ENCODE measurements around the gene SLC34A3.

SLC34A3 gene

GRCh38 chr9:137277329-137278041 is 46.8 kb downstream of the SLC34A3 start, which contains the start of gene TOR4A:
TSS of gene TOR4A (plus strand) at chr9:137277726. CDS start at chr9:137278690, 964 bp downstream.
- H3K27me3 ChIP-seq (ENCODE audit: control insufficient read depth in 1 of 2, insufficient read depth in 2 of 2, low read length in 2 of 2): no peaks in the 10 kb centered on the region

GRCh38 chr9:137278061-137278701 is 47.5 kb downstream of the SLC34A3 start:
- H3K9ac ChIP-seq (ENCODE audit: low read depth in 1 of 2, low read length in 2 of 2): peak overlapping the region; percentile 87 to 93
- H3K4me3 ChIP-seq (ENCODE audit: low read depth in 1 of 2, low read length in 2 of 2): peak overlapping the region; percentile 78 to 81
- H3K27me3 ChIP-seq (ENCODE audit: control insufficient read depth in 1 of 2, insufficient read depth in 2 of 2, low read length in 2 of 2): no peaks in the 10 kb centered on the region
- peak overlapping the region; percentile 87 for H3K27ac ChIP-seq (ENCODE audit: low read depth, low read length)
- H3K36me3 ChIP-seq (ENCODE audit: control insufficient read depth in 1 of 2, insufficient read depth in 2 of 2, low read length in 2 of 2): peaks cover 0 to 13% of the 10 kb centered on the region in 2 donors
- no peaks in the 10 kb centered on the region for H3K9me3 ChIP-seq (ENCODE audit: control insufficient read depth in 1 of 2, low read length in 2 of 2)
- H3K4me1 ChIP-seq (ENCODE audit: control insufficient read depth in 1 of 2, insufficient read depth in 2 of 2, low read length in 2 of 2): peaks cover 31 to 49% of the 10 kb centered on the region in 2 donors

More at GRCh38 chr9:137277329-137278041, 46.8 kb downstream of the SLC34A3 start, which contains the start of gene TOR4A:
- H3K4me1 ChIP-seq (ENCODE audit: control insufficient read depth in 1 of 2, insufficient read depth in 2 of 2, low read length in 2 of 2): peaks cover 31 to 49% of the 10 kb centered on the region in 2 donors
- H3K9ac ChIP-seq (ENCODE audit: low read depth in 1 of 2, low read length in 2 of 2): peak within 1 kb of the TSS; percentile 87 to 93
- peak within 1 kb of the TSS; percentile 87 for H3K27ac ChIP-seq (ENCODE audit: low read depth, low read length)
- H3K36me3 ChIP-seq (ENCODE audit: control insufficient read depth in 1 of 2, insufficient read depth in 2 of 2, low read length in 2 of 2): peaks cover 0 to 18% of the 10 kb centered on the region in 2 donors
- no peaks in the 10 kb centered on the region for H3K9me3 ChIP-seq (ENCODE audit: control insufficient read depth in 1 of 2, low read length in 2 of 2)
- peak within 1 kb of the TSS; percentile 78 to 81 for H3K4me3 ChIP-seq (ENCODE audit: low read depth in 1 of 2, low read length in 2 of 2)

GRCh38 chr9:137278721-137279711 is 48.3 kb downstream of the SLC34A3 start:
- peak overlapping the region; percentile 78 to 81 for H3K4me3 ChIP-seq (ENCODE audit: low read depth in 1 of 2, low read length in 2 of 2)
- no peaks in the 10 kb centered on the region for H3K9me3 ChIP-seq (ENCODE audit: control insufficient read depth in 1 of 2, low read length in 2 of 2)
- peaks cover 28 to 45% of the 10 kb centered on the region in 2 donors for H3K4me1 ChIP-seq (ENCODE audit: control insufficient read depth in 1 of 2, insufficient read depth in 2 of 2, low read length in 2 of 2)
- peaks cover 0 to 10% of the 10 kb centered on the region in 2 donors for H3K36me3 ChIP-seq (ENCODE audit: control insufficient read depth in 1 of 2, insufficient read depth in 2 of 2, low read length in 2 of 2)
- H3K27me3 ChIP-seq (ENCODE audit: control insufficient read depth in 1 of 2, insufficient read depth in 2 of 2, low read length in 2 of 2): no peaks in the 10 kb centered on the region
- peak overlapping the region in 1 of 2 donors; percentile 93 for H3K9ac ChIP-seq (ENCODE audit: low read depth in 1 of 2, low read length in 2 of 2)
- no peak overlapping the region for H3K27ac ChIP-seq (ENCODE audit: low read depth, low read length)

- Histone ChIP-seq H3K9me3 (ENCODE audit: control insufficient read depth in 1 of 2, low read length in 2 of 2) (no peaks in the 10 kb centered on the region), H3K4me1 (ENCODE audit: control insufficient read depth in 1 of 2, insufficient read depth in 2 of 2, low read length in 2 of 2) (peaks cover 21 to 37% of the 10 kb centered on the region in 2 donors), H3K4me3 (ENCODE audit: low read depth in 1 of 2, low read length in 2 of 2) (no peak overlapping the region), H3K36me3 (ENCODE audit: control insufficient read depth in 1 of 2, insufficient read depth in 2 of 2, low read length in 2 of 2) (peaks cover 0 to 10% of the 10 kb centered on the region in 2 donors), H3K27me3 (ENCODE audit: control insufficient read depth in 1 of 2, insufficient read depth in 2 of 2, low read length in 2 of 2) (no peaks in the 10 kb centered on the region), H3K27ac (ENCODE audit: low read depth, low read length) (no peak overlapping the region), H3K9ac (ENCODE audit: low read depth in 1 of 2, low read length in 2 of 2) (no peak overlapping the region)
Observed at GRCh38 chr9:137279741-137280473, 49.2 kb downstream of the SLC34A3 start.

GRCh38 chr9:137280474-137281344 is 50.0 kb downstream of the SLC34A3 start:
- Histone ChIP-seq H3K4me1 (ENCODE audit: control insufficient read depth in 1 of 2, insufficient read depth in 2 of 2, low read length in 2 of 2) (peaks cover 17 to 30% of the 10 kb centered on the region in 2 donors), H3K4me3 (ENCODE audit: low read depth in 1 of 2, low read length in 2 of 2) (no peak overlapping the region), H3K9me3 (ENCODE audit: control insufficient read depth in 1 of 2, low read length in 2 of 2) (no peaks in the 10 kb centered on the region), H3K27ac (ENCODE audit: low read depth, low read length) (no peak overlapping the region), H3K27me3 (ENCODE audit: control insufficient read depth in 1 of 2, insufficient read depth in 2 of 2, low read length in 2 of 2) (no peaks in the 10 kb centered on the region), H3K9ac (ENCODE audit: low read depth in 1 of 2, low read length in 2 of 2) (no peak overlapping the region), H3K36me3 (ENCODE audit: control insufficient read depth in 1 of 2, insufficient read depth in 2 of 2, low read length in 2 of 2) (peaks cover 0 to 10% of the 10 kb centered on the region in 2 donors)

GRCh38 chr9:137281345-137282116 is 50.8 kb downstream of the SLC34A3 start:
- Histone ChIP-seq H3K9ac (ENCODE audit: low read depth in 1 of 2, low read length in 2 of 2) (no peak overlapping the region), H3K4me3 (ENCODE audit: low read depth in 1 of 2, low read length in 2 of 2) (no peak overlapping the region), H3K9me3 (ENCODE audit: control insufficient read depth in 1 of 2, low read length in 2 of 2) (no peaks in the 10 kb centered on the region), H3K27me3 (ENCODE audit: control insufficient read depth in 1 of 2, insufficient read depth in 2 of 2, low read length in 2 of 2) (no peaks in the 10 kb centered on the region), H3K4me1 (ENCODE audit: control insufficient read depth in 1 of 2, insufficient read depth in 2 of 2, low read length in 2 of 2) (peaks cover 9 to 22% of the 10 kb centered on the region in 2 donors), H3K36me3 (ENCODE audit: control insufficient read depth in 1 of 2, insufficient read depth in 2 of 2, low read length in 2 of 2) (peaks cover 0 to 10% of the 10 kb centered on the region in 2 donors), H3K27ac (ENCODE audit: low read depth, low read length) (no peak overlapping the region)
